NCI-H2227 (cell line): ENCODE data around the gene PCTP.
A peak's percentile ranks its signal among the peaks of the same experiment; 100 is the strongest.

Experiments
- DNase-seq: peaks from one replicate; lab custom pipeline; 2025; ENCODE audit not compliant: unreplicated experiment; lab: John Stamatoyannopoulos, UW

The PCTP gene

GRCh38 chr17:55750750-55751657 lies at the start of gene PCTP:
TSS of gene PCTP (plus strand) at chr17:55751051. CDS start at chr17:55751104, 53 bp downstream.
- DNase-seq, result peak; percentile 87

DNA sequence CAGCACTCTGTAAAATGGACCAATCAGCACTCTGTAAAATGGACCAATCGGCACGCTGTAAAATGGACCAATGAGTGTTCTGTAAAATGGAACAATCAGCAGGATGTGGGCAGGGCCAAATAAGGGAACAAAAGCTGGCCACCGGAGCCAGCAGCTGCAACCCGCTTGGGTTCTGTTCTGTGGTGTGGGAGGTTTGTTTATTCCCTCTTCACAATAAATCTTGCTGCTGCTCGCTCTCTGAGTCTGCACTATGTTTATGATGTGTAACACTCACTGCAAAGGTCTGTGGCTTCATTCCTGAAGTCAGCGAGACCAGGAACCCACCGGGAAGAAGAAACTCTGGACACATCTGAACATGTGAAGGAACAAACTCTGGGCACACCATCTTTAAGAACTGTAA lies 48.7 kb upstream of the PCTP start:
- no peak for DNase-seq

- DNase-seq, result no peak
Observed at GRCh38 chr17:55704401-55704800, 46.5 kb upstream of the PCTP start.

GRCh38 chr17:55705847-55706246 lies 45.0 kb upstream of the PCTP start:
- DNase-seq, result no peak

DNA sequence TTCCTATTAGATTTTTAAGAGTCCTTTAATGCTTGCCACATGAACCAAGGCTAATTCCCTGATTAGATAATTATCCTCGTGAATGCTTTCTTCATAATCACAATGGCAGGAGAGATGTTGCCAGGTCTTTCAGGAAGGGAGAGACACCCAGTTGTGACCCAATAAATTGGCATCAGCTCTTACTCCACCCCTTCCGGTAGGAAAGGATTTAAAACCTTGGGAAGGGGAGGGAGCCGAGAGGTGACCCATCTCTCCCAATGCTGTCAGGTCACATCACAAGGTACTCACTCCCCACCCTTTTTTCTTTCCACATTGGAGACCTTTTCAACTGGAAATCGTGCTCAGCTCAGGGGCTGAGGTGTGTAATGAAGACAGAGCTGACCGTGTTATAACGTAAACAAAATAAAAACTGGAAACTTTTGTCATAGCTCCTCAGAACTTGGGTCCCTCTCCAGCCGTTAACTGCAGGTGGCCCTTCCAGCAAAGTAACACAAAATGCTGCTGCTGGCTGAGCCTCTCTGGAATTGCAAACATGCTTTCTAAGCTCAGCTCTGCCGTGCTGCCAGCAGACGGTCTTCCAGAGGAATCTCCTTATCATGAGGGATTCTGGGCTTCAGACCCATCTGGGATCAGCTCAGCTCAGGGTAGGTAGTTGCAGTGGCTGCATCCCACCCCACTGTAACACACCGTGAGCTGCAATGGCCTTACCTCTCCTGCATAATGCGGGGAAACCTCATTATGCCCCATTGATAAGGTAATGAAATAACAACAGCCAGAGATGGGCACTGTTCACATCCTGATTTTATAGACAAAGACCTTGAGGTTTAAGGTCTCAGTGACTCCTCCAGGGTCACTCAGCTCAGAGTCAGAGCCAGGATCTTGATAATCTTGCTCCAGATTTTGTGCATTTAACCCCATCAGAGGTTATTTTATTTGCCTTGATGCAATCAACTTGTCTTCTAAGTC lies 43.8 kb upstream of the PCTP start:
- DNase-seq, result no peak

DNA sequence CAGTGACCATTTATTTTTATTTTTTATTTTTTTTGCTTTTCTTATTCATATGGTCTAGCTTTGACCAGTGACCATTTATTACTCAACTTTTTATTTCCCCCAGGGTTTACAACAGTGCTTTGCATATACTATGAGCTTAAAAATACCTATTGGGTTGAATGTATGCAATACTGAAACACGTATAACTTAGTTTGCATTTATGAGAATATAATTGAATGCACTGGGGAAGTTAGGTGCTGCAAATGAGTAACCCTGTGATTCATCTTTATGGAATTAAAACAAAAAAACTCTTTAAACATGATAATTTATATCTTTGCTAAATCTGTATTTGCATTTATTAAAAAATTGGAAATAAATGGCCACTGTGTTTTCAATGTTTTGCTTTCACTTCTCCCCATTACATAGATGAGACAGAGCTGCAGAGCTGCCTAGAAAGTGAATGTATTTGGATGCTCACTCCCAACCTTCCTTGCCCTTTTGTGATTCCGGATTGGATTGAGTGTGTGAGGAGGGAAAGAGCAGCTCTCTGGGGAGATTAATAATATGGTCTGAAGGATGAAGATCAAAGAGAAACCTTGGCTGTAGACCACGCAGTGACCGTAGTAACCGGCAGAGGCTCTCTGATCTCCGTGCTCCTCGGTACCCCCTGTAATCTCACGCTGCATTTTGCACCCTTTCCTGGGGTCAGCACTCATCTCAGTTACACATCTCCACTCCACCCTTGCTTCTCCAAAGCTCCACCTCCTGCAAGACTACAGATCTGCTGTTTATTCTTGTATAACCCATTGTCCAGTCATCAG lies 42.5 kb upstream of the PCTP start:
- DNase-seq, result peak; percentile 12

DNA sequence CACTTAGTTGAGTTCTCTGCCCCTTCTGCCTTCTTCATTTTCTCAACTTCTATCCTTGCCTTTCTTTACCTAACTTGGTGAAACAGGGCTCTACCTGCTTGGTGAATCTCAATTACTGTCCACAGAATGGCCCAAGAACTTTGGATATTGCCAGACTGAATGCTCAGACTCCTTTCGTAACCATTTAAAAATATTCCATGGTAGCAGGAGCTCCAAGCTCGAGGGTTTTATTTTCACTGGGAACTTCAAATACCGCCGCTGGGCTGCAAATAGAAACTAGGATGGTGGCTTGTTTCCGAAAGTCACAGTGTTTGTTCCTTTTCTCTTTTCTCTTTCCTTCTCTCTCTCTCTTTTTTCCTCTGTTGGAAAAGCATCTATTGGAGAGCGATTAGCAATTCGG lies 41.4 kb upstream of the PCTP start:
- no peak for DNase-seq

GRCh38 chr17:55709984-55710383 lies 40.9 kb upstream of the PCTP start:
- DNase-seq, result no peak

GRCh38 chr17:55710410-55710809 lies 40.4 kb upstream of the PCTP start:
- no peak for DNase-seq

GRCh38 chr17:55710829-55711496 lies 39.9 kb upstream of the PCTP start:
- DNase-seq, result peak; percentile 49

DNA sequence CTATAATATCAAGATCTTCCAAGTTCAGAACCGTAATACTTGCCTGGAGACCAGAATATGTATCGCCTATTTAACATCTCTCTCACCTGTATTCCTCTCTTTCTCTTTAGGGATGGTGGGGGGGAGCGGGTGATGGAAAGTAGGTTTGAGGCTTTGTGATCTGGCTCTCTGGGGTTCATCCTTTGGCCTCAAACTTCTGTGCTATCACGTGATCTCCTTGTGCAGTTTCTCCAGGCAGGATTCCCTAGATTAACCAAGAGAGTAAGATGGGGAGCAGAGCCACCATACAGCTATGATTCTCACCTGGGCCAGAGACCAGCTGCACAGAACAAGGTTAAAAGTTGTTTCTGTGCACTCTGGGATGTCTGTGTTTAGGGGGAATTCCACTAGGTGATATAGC lies 33.4 kb upstream of the PCTP start:
- no peak for DNase-seq

- peak; percentile 86 for DNase-seq
Observed at GRCh38 chr17:55717898-55718735, 32.7 kb upstream of the PCTP start.

GRCh38 chr17:55720919-55721836 lies 29.7 kb upstream of the PCTP start:
- DNase-seq, result no peak

DNA sequence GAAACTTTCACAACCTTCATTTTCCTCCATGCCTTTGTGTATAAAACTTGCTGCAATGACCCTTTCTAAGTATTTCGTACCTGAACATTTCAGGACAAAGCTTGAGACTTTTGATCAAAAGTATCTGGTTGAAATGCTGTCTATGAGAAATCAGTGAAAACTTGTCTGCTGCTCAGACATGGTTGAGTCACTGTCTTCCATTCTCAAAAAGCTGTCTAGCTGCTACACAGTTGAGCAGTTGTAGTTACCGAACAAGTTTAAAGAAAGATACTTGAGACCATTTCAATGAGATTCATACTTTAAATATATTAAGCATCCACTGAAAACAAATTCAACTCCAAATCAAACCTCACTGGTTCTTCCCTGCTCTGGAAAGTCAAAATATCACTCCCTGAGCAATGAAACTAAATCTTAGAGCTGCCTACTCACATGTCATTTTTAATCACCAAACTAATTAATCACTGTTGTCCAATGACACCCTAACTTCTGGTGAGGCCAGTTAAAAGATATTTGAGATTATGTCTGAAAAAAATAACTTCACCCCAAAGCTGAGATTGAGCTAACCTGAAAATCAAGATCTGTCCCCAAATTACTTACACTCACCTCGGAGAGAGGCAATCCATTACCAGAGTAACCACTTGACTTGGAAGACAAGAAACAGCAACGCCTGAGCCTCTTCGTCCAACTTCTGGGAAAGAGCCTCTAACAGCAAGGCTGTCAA lies 28.7 kb upstream of the PCTP start:
- no peak for DNase-seq

- DNase-seq, result peak; percentile 49
Observed at GRCh38 chr17:55722742-55723487, 27.9 kb upstream of the PCTP start, which contains the start of gene TMEM100. TSS of gene TMEM100 (minus strand) at chr17:55722864. CDS start at chr17:55721070, 1,794 bp downstream.

DNA sequence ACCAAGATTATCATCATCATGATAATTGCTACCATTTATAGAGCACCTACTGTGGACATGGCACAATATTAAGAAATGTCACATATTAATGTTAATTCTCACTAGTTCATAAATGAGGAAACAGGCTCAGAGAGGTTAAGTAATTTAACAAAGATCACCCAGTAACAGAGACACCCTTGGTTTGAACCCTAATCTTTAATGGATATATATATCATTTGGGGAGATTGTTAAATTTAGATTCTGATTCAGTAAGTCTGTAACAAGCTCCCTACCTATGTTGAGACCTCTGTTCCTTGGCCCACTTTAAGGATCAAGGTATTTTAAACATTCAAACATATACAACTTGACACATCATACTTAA lies 27.4 kb upstream of the PCTP start:
- no peak for DNase-seq

GRCh38 chr17:55726440-55726839 lies 24.4 kb upstream of the PCTP start:
- DNase-seq, result no peak
